GM20431 (cell line): Measurements from ENCODE around the gene SNX32.

ENCODE experiments used
- in situ Hi-C: fragments of 300-500 bp; cut with MseI, MboI; formaldehyde crosslinking; loops from one replicate; pipeline ENCODE4 v1.15.0; 2020; ENCODE audit warnings: low sequenced_read_pairs; ENCODE audit not compliant: unreplicated experiment

SNX32 gene

DNA sequence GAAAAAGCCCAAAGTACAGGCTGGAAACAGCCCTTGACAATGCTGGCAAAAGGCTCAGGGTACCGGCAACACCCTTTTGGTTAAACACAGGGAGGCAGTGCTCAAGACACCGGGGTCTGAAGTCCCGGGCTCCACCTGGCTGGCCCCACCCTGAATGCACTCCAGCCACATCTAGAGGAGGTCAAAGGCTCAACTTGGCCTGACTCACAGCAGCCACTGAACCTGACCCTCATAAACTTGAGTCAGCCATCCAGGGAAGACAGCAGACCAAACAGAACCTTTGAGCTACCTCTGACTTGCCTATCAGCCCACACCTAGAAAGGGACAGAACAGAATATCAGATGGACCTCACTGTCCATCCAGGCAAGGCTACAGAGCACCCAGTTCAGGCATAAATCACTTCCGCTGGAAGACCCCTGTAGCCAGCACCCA lies 20.4 kb downstream of the SNX32 start:
- in situ Hi-C loops, result no loop called here

DNA sequence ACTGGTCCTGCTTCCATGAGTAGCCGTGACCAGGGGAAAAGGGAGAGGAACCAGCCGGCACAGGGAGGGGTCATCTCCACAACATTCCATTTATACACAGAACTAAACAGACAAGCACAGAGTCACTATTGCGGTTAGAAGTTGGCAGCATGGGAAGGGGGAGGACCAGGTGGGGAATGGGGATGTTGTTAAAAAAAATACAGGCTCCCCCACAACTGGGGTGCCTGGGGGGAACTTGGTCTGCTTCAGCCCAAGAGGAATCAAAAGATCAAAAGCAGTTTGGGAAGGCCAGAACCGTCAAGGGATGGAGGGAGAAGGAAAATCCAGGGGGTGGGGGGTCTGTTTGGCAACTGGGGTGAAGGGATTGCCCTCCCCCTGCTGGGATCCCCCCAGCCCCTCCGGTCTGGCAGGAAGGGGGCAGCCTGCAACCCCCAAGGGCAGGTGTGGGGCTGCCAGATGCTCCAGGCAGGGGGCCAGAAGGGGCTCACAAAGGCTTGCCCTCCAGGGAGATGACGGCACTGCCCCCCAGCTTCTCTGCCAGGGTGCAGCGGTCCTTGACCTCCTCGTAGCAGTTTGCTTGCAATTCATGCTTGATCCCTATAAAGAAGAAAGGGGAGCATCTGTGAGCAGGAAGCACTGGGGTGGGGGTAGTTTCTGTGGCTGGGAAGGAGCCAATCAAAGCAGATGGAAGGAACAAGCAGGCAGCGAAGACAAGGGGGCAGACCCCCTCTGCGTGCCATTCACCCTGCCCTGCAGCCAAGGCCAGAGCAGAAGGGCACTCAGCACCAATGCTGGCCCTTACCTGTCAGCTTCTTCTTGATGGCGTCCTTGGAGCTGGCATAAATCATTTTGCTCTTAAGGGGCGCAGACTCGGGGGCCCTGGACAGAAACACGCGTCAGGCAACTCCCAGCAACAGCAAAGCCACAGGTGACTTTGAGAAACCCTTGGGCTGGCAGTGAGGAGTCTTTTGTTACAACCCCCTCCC lies 21.4 kb downstream of the SNX32 start:
- in situ Hi-C loops, result no loop called here

DNA sequence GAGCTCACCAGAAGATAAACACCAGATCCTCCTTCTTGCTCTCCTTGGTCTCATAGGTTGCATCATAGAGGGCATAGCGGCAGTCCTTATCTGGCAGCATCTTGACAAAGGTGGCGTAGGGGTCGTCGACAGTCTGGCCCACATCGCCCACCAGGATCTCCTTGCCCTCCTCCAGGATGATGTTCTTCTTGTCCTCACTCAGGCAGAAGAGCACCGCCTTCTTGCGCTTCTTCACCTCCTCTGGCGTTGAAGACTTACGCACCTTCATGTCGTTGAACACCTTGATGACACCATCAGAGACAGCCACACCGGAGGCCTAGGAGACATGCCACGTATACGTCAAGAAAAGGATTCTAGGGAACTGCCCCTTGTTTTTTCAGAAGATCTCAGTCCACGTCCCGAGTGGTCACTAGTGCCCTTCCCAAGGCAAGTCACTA lies 22.2 kb downstream of the SNX32 start:
- in situ Hi-C loops, result no loop called here

DNA sequence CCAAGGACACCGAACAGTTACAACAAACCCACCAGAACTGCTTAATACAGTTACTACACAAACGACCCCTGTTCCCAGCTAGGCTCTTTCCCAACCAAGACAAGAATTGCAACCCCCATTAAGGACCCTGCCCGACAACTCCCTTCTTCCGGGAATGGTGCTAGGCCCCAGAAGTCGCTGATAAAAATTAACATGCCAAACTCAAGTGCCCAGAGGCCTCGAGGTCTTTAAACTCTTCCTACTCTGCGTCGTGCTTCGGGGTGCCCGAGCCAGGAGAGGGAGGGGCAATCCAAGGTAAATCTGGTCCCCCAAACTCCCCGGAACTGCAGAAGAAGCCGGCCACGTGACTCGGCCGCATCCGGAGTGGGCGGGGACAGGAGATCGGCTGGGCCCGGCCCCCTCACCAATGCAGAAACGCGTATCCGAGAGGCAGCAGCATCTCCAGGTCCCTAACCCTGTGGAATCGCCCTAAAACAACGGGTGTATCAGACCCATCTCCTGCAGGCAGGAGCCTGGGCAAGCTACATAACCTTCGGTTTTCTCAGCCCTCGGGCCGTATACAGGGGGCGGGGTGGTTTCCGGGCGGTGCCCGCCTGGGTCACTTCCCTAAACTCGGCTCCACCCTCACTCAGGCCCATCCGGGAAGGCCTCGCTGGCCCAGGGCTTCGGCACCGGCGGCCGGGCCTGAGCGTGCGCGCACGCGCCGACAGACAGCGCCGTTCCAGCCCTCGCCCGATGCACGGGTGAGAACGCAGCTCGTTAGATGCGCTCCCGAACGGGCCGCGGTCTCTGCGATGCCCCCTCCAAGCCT lies 23.1 kb downstream of the SNX32 start:
- in situ Hi-C loops, result no loop called here

DNA sequence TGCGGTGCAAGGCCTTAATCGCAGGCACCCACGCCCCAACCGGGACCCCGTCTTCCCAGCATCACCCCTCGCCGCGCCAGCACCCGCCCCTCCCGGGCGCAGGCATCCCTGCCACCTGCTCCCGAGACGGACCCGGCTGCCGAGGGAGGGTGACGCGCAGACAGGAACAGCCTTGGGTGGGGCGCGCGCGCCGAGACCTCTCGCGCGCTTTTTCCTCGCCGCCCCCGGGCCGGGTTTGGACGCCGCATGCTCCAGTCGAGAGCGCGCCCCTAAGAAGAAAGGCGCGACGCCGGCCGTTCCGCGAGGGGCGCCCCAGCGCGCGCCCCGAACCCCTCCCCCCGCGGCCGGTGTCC lies 23.7 kb downstream of the SNX32 start:
- in situ Hi-C loops, result no loop called here

DNA sequence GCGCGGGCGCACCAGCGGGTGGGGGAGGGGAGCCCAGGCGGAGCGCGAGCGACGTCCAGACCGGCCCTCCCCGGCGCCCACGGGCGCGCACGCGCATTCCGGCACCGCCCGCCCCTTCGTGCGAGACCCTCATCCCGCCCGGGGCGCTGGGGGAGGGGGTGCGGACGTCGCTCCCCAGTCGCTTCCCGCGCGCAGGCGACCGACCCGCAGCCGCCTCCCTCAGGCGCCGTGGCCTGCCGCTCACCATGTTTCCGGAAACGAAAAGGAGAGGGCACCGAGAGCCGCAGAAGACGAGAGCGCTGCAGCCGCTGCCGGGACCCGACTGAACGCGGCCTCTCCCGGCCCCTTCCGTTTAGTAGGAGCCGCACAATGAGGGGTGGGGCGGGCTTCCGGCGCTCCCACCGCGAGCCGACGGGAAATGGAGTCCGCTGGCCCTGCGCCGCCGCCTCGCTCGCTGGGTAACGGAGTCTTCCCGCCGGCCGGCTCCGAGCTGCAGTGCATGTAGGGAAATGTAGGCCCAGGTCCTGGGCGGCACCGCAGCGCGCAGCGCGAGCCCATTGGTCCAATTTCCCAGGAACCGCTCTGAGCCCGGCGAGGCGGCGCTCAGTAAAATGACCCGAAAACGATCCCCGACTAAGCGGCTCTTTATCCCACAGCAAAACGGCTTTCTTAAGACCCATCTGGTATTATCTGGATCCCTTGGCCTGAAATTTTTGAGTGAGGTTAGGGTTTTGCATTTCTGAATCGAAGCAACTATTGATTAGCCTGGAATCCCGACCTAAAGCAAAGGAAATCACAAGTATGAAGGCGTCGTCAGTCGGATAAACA lies 24.3 kb downstream of the SNX32 start, which contains the start of gene CFL1:
Gene CFL1 (minus strand): TSS at position 328 of the 828 bp plus-strand sequence. CDS start 81 bp downstream, at position 247.
- in situ Hi-C loops, result no loop called here

DNA sequence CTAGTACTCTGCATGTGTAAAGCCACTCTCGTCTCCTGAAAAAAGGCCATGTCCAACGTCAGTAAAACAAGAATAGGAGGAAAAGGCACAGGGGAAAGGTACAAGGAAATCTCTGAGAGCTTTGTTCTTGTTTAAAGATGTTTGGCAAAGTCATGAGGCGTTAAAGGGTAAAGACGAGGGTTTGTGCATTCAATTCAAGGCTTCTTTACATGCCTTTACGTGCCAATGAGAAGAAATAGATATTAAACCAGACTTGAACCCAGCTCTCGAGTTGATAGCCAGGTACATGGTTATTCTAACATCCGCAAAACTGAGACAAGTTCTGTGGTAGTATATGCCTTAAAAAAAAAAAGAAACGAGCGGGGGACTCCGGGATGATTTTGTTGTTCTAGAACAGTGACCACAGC lies 24.9 kb downstream of the SNX32 start:
- in situ Hi-C loops, result no loop called here

DNA sequence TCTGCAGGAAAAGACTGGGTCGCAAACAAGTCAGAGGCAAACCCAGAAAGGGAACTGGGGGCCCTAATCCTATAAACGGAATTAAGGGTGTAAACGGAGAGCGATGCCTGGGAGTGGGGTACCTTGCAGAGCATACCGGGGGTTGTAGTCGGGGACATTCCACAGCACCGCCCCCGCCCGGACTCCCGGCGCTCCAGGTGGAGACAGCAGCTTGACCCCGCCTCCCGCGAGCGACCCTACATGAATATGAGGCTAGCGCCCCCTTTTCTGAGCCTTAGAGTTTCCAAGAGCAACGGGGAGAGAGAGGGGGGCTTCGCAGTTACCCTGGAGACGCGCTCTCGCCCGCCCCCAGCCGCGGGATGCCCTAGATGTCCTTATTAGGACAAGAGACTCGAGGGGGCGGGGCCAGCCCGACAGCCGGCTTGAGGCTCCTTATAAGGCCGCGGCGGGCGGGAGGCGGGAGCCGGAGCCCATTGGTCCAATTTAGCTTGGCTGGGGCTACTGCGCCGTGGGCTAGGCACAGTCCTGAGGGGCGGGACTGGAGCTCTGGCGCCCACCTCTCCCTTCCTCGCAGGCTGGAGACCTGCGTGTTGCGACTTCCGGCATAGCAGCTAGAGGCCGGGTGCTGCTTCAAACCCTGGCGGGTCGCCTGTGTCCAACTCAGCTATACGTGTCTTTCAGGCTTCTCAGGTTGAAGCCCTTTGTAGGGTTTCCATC lies 25.5 kb downstream of the SNX32 start:
- in situ Hi-C loops, result no loop called here

DNA sequence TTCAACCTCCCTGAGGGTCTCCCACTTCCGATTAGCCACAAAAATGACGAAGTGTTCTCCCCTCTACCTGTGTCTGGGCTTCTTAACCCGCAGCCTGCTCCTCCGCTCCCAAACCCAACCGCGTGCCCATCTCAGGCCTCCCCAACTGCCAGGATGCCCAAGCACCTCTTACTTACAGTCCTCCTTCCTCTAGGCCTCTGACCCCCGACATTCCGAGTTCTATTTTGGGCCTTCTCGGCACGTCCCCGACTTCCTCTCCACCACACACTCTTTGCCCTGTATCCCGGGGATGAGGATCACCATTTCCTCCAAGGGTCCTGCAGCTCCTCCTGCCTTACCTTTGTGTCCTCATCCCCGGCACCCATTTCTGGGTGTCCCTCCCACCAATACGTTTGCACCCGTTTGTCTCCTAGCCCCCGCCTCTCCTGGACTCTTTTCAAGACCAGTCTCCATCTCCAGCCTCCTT lies 26.1 kb downstream of the SNX32 start:
- in situ Hi-C loops, result no loop called here

DNA sequence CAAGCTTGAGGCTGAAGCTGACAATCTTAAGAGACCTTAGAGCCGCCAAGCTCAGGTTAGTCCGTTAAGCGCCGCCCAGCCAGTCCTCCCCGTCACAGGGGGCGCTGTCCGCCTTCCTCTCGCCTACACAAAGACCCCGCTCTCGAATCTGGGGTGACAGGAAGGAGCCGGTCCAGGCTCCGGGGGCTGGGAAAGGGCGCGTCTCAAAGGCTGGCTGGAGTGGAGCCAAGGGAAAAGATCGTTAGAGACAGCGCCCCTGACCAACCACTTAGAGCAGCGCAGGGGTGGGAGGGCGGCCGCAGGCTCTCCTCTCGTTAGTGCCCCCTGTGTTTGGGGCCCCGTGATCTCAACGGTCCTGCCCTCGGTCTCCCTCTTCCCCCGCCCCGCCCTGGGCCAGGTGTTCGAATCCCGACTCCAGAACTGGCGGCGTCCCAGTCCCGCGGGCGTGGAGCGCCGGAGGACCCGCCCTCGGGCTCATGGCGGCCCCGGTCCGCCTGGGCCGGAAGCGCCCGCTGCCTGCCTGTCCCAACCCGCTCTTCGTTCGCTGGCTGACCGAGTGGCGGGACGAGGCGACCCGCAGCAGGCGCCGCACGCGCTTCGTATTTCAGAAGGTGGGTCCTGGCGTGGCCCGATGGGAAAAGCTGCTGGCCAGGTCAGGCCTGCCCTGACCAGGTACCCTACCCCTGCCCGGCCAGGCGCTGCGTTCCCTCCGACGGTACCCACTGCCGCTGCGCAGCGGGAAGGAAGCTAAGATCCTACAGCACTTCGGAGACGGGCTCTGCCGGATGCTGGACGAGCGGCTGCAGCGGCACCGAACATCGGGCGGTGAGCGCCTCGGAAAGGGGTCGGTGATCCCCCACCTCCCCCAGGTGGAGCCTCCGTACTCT lies 26.8 kb downstream of the SNX32 start, which contains the start of gene MUS81:
Gene MUS81 (plus strand): TSS at position 156 of the 887 bp plus-strand sequence. CDS start 321 bp downstream, at position 477.
- in situ Hi-C loops, result no loop called here

DNA sequence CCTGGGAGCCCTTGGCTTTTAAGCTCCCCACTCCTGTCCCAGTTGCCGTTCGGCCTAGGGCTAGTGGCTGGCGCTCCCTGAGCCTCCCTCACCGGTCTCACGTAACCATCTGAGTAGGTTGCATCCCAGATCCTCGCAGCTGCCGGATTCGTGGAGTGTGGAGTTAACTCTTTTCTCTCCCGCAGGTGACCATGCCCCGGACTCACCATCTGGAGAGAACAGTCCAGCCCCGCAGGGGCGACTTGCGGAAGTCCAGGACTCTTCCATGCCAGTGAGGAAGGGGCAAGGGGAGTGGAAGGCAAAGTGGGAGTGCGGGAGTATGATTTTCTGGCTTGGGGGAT lies 27.4 kb downstream of the SNX32 start:
- in situ Hi-C loops, result no loop called here

DNA sequence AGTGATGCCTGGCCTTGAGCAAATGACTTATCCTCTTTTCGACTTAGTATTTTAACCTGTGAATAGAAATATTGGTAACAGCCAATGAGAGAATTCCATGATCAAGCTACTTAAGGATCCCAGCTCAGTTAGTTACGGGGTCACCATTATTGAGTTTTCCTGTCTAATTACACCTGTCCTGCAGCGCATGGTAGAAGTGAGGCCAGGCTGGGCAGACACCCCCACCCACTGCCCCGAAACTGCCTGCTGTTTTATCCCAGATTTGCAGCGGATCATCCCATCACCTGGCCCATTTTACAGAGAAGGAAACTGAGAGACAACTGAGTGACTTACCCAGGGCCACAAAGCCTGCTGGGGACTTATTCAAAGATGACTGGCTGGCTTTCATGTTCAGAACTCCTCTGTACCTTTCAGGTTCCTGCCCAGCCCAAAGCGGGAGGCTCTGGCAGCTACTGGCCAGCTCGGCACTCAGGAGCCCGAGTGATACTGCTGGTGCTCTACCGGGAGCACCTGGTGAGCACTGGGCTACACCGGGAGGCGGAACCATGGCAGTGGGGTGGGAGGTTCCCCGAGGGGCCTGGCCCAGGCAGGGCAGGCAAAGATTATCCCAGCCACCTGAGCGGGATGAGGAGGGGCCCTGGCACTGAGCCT lies 27.9 kb downstream of the SNX32 start:
- in situ Hi-C loops, result no loop called here

DNA sequence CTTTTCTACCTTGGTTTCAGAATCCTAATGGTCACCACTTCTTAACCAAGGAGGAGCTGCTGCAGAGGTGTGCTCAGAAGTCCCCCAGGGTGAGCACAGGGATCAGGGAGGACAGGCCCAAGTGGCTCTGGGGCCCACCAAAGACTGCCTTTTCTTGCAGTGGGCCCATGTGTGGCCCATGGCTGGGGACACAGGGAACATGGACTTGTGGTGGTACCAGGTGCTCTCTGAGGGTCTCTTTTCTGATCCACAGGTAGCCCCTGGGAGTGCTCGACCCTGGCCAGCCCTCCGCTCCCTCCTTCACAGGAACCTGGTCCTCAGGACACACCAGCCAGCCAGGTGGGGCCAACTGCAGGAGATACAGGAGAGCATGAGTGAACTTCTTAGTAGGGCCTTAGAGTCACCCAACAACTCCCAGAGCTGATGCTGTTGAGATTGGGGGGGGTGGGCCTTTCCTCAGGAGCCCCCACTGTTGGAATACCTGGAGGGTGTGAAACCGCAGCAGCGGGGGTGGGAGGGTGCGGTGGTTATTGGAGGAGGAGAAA lies 28.5 kb downstream of the SNX32 start:
- in situ Hi-C loops, result no loop called here

DNA sequence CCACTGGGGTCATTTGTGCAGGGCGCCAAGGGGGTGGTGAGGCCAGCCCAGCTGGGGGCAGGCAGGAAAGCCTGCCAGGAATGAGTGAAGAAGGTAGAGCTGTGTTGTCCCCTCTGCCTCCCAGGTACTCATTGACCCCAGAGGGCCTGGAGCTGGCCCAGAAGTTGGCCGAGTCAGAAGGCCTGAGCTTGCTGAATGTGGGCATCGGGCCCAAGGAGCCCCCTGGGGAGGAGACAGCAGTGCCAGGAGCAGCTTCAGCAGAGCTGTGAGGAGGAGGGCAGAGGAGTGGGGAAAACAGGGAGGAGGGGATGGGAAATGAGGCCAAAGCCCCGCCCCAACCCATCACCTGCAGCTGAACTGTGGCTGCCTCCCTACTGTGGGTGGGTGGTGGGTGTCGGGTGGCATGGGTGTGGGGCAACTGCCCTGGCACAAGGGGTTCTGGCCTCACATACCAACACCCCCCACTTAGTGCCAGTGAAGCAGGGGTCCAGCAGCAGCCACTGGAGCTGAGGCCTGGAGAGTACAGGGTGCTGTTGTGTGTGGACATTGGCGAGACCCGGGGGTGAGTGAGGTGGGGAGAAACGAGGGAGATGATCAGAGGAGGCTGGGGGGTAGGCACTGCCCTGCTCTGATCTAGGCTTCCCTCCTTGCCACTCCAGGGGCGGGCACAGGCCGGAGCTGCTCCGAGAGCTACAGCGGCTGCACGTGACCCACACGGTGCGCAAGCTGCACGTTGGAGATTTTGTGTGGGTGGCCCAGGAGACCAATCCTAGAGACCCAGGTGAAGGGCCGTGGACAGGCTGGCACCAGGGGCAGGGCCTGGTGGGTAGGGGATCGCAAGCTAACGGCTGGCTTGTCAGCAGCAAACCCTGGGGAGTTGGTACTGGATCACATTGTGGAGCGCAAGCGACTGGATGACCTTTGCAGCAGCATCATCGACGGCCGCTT lies 29.5 kb downstream of the SNX32 start:
- in situ Hi-C loops, result no loop called here

DNA sequence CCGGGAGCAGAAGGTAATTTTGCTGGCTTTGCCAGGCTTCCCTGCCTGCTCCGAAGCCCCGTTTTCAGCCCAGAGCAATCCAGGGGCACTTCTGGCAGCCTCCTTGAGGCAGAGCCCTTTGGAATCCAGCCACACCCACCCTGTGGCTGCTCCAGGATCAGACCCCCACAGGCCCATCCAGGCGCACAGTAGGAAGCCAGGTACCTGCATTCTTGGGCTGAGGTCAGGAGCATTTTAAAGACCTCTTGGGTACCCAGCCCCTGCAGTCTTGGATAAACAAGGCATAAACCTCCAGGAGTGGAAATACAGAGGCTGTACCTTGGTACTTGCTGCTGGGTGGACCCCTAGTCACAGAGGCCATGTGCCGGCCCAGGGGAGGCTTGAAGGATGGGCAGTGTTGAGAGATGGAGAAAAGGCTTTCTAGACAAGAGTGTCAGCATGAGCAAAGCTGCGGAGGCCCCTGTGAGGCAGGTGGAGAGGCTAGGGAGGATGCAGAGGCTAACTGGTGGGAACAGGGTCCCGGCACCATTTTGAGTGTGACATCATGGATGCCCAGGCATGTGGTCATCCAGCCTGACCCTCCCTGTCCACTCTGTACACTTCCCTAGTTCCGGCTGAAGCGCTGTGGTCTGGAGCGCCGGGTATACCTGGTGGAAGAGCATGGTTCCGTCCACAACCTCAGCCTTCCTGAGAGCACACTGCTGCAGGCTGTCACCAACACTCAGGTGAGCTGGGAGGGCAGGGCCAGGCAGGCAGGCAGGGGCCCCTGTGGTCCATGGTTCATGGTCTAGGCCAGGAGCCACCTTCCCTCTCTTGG lies 30.3 kb downstream of the SNX32 start:
- in situ Hi-C loops, result no loop called here
